ENCODE results near the gene THRAP3. TPM values are rescaled to one million over a fixed set of nuclear protein-coding genes. Genes with fewer than 3 reads are reported as not detected.

The THRAP3 gene
- total and polyA plus RNA-seq, 2 of the 8 experiments (the other 6 are each of a cell fraction or from before 2014, with no cell fraction given): 40.2 to 183 TPM

DNA sequence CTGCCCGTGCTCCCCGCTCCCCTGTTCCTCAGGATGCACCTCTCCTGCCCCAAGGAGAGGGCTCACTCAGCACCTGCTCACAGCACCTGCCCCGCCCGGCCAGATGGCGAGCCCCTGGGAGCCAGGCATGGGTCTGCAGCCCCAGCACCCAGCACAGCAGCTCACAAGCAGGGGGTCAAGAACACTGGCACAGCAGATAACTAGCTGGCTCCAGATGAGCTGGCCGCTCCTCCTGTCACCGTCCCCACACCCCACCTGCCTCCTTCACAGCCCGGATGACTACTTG is 120.1 kb downstream of the THRAP3 start:
- Histone ChIP-seq H3K27me3 (replicated peaks in 1 of 4; ENCODE audit: control insufficient read depth in 3 of 4, extremely low read depth in 1 of 4, insufficient read depth in 3 of 4, low read length in 3 of 4) (no peaks in the 10 kb centered on the region), H3K14ac (ENCODE audit: insufficient read length) (no peak overlapping the region), H3K4me3 (ENCODE audit: extremely low read depth in 1 of 4, insufficient read depth in 2 of 4, low read depth in 3 of 4, low read length in 4 of 4) (no peak overlapping the region), H4K20me1 (replicated peaks in 1 of 2; ENCODE audit: control insufficient read depth in 1 of 2, insufficient read depth in 2 of 2, low read length in 2 of 2) (peaks cover 3 to 4% of the 10 kb centered on the region in 2 experiments), H4K8ac (ENCODE audit: extremely low read depth, insufficient read depth, low read length) (no peak overlapping the region), H2BK12ac (ENCODE audit: low read depth, low read length) (no peak overlapping the region), H3K4me2 (ENCODE audit: insufficient read depth in 1 of 2, low read depth in 2 of 2, low read length in 2 of 2) (no peak overlapping the region), H3K27ac (ENCODE audit: low read depth, low read length) (no peak overlapping the region), H2BK20ac (ENCODE audit: low read length) (no peak overlapping the region), H3K9ac (replicated peaks in 1 of 4; ENCODE audit: extremely low read depth in 1 of 4, low read depth in 3 of 4, low read length in 3 of 4) (no peak overlapping the region; a peak in 1 of 7 replicates), H3K4ac (replicated peaks; ENCODE audit: insufficient read length, low read depth, low read length) (no peak overlapping the region), H3K36me3 (ENCODE audit: control insufficient read depth in 2 of 4, insufficient read depth in 4 of 4, low read length in 3 of 4) (peaks cover 4 to 25% (median 8%) of the 10 kb centered on the region in 4 experiments; a peak in 5 of 8 replicates), H4K91ac (replicated peaks; ENCODE audit: insufficient read length, low read length) (no peak overlapping the region), H3K23ac (ENCODE audit: insufficient read length) (no peak overlapping the region), H2BK120ac (replicated peaks; ENCODE audit: low read depth, low read length) (no peak overlapping the region), H2BK15ac (ENCODE audit: low read length) (no peak overlapping the region), H3K56ac (replicated peaks; ENCODE audit: insufficient read length, low read depth, low read length) (no peak overlapping the region), H3K79me2 (ENCODE audit: control insufficient read depth in 1 of 2, insufficient read depth in 2 of 2, low read length in 2 of 2) (no peaks in the 10 kb centered on the region), H3K9me3 (ENCODE audit: insufficient read depth in 2 of 2, low read depth in 1 of 2, low read length in 1 of 2) (no peaks in the 10 kb centered on the region), H4K5ac (ENCODE audit: insufficient read length, low read depth, low read length) (no peak overlapping the region), H2AFZ (ENCODE audit: low read length) (no peak overlapping the region), H3K79me1 (ENCODE audit: low read depth, low read length) (no peaks in the 10 kb centered on the region), H3K4me1 (replicated peaks in 1 of 4; ENCODE audit: control insufficient read depth in 3 of 4, insufficient read depth in 4 of 4, low read length in 3 of 4) (no peaks in the 10 kb centered on the region; a peak in 1 of 7 replicates), H3K18ac (ENCODE audit: extremely low read depth, low read length) (no peak overlapping the region), H2AK5ac (ENCODE audit: low read depth, low read length) (no peak overlapping the region), H3K23me2 (ENCODE audit: low read depth, low read length) (no peaks in the 10 kb centered on the region), H2BK5ac (ENCODE audit: low read depth, low read length) (no peak overlapping the region)
- POLR2A ChIA-PET (ENCODE audit: partially characterized antibody): interaction anchor here (0.6 to 4.9 kb wide), 9 partner anchors 8 to 151 kb away, joined by 3 to 37 read pairs (median 3); partner anchors contain the start of gene EVA1B
- DNase-seq (ENCODE audit: low read depth in 1 of 2, low spot score in 2 of 2) (no peak), FAIRE-seq (no peak)
- WGBS, 2 experiments (ENCODE audit: extremely low coverage in 1 of 2, insufficient coverage in 1 of 2, insufficient read length in 1 of 2, insufficient replicate concordance in 2 of 2, low coverage in 1 of 2, low lambda C conversion rate in 2 of 2, missing lambda C conversion rate in 1 of 2): 83% methylated on average over 8 of the region's 8 CpGs; no CpG with 5 or more reads in 1 of the 2 experiments
- CTCF ChIA-PET (ENCODE audit: partially characterized antibody): interaction anchor here (0.6 to 10.0 kb wide), 7 partner anchors 11 to 312 kb away, joined by 3 to 150 read pairs (median 4); no protein-coding TSS in a partner anchor
- TF ChIP-seq CBX8 (IDR thresholded peaks at IDR 0.05; ENCODE audit: borderline replicate concordance, low read depth, low read length) (no peak), CREB1 (IDR thresholded peaks at IDR 0.05) (no peak), EP300 (IDR thresholded peaks at IDR 0.05; ENCODE audit: borderline replicate concordance in 1 of 2, low read depth in 2 of 2, low read length in 2 of 2) (no peak), CTBP2 (IDR thresholded peaks at IDR 0.05; ENCODE audit: borderline replicate concordance, insufficient read depth, insufficient read length, low read length) (no peak), TAF7 (optimal IDR thresholded peaks at IDR 0.05; ENCODE audit: borderline replicate concordance, low read depth, low read length) (no peak), RBBP5 (IDR thresholded peaks at IDR 0.05; ENCODE audit: borderline replicate concordance, low read depth, low read length) (no peak)

Measured in H1 (cell line).